Activated T-helper 17 cell treated with anti-CD3 and anti-CD28 coated beads, Interleukin-2, amount 50 U/mL, for 72 hours (primary cell): Measurements from ENCODE around the gene SKI. TPM values are rescaled to one million over a fixed set of nuclear protein-coding genes. Genes with fewer than 3 reads are reported as not detected.
"Not testable (repeated sequence)": the region's sequence is repeated elsewhere in the genome, so short reads cannot be mapped to it uniquely, and the experiment has no call there.

Experiments used
- ATAC-seq: fragments of 150-1000 bp; cut with Tn5 transposase; replicated peaks from 2 replicates; pipeline ENCODE4 v1.10.0; 2021; ENCODE audit warnings: mild to moderate bottlenecking, moderate library complexity
- H3K27ac Mint-ChIP-seq: one replicate; pipeline ENCODE4 v1.8.0; 2022; ENCODE audit warnings: mixed read lengths
- H3K27me3 Mint-ChIP-seq: one replicate; pipeline ENCODE4 v1.8.0; 2022; ENCODE audit warnings: mixed read lengths
- H3K36me3 Mint-ChIP-seq: one replicate; pipeline ENCODE4 v1.8.0; 2022; ENCODE audit warnings: low read depth, mild to moderate bottlenecking, mixed read lengths
- H3K4me1 Mint-ChIP-seq: one replicate; pipeline ENCODE4 v1.8.0; 2022; ENCODE audit warnings: mixed read lengths
- H3K4me3 Mint-ChIP-seq: one replicate; pipeline ENCODE4 v1.8.0; 2022; ENCODE audit warnings: mild to moderate bottlenecking, mixed read lengths
- H3K9me3 Mint-ChIP-seq: one replicate; pipeline ENCODE4 v1.8.0; 2022; ENCODE audit warnings: mixed read lengths
- total RNA-seq, 2 donors: library from RNA; stranded (reverse); gene quantifications; one replicate each; pipeline ENCODE4 v1.2.3, GENCODE V29; 2022

Gene SKI
- total RNA-seq, 2 donors from 2014 or later: 39.5 to 52.1 TPM

DNA sequence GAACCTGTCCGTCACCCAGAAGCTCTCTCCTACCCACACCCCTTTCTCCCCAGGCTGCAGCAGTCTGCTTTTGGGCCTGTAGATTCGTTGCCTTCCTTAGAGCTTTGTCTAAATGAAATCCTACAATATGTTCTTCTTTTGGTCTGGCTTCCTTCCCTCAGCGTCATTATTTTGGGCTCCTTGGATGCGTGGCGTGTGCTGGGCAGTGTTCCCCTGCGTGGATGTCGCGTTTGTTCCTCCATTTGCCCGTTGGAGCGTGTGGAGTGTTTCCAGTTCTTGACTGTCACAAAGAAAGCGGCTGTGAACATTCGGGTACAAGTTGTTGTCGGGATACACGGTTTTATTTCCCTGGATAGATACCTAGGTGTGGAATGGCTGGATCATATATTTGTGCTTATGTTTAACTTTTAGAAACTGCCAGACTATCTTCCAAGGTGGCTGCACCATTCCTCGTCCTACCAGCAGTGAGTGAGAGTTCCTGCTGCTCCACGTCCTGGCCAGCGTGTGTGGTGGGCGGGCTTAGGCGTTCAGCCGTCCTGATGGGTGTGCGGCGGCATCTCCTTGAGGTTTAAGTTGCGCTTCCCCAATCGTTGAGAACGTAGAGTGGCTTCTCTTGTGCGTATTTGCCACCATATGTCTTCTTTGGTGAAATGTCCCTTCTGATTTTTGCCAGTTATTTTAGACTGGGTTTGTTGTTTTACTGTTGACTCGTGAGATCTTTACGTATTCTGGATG lies 31.7 kb downstream of the SKI start:
- H3K4me1 Mint-ChIP-seq: peaks cover 26% of the 10 kb centered on the region
- peak overlapping the region; percentile 93 for H3K27ac Mint-ChIP-seq
- peaks cover 6% of the 10 kb centered on the region for H3K36me3 Mint-ChIP-seq
- ATAC-seq: no peak
- H3K9me3 Mint-ChIP-seq: no peaks in the 10 kb centered on the region
- H3K27me3 Mint-ChIP-seq: no peaks in the 10 kb centered on the region
- peak overlapping the region; percentile 76 for H3K4me3 Mint-ChIP-seq

DNA sequence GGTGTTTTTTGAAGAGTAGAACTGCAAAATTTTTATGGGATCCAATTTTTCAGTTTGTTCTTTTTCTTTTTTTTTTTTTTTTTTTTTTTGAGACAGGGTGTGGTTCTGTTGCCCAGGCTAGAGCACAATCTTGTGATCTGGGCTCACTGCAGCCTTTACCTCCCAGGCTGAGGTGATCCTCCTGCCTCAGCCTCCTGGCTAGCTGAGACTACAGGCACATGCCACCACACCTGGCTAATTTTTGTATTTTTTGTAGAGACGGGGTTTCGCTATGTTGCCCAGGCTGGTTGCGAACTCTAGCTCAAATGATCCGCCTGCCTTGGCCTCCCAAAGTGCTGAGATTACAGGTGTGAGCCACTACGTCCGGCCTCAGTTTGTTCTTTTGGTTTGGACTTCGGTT lies 32.4 kb downstream of the SKI start:
- not testable (repeated sequence) for H3K9me3 Mint-ChIP-seq

DNA sequence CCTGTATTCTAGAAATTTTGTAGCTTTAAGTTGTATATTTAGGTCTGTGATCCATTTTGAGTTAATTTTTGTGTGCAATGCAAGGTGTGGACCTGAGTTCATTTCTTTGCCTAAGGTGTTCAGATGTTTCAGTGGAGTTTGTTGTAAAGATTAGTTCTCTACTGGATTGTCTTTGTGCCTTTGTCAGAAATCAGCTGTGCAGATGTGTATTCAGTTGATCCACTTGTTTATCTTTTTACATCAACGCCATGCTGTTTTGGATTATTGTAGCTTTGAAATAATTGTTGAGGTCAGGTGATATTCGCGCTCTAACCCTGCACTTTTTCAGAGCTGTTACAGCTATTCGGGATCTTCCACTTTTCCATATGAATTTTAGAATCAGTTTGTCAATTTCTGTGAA lies 32.8 kb downstream of the SKI start:
- no peaks in the 10 kb centered on the region for H3K9me3 Mint-ChIP-seq
- H3K4me1 Mint-ChIP-seq: peaks cover 33% of the 10 kb centered on the region
- peak overlapping the region; percentile 93 for H3K27ac Mint-ChIP-seq
- H3K27me3 Mint-ChIP-seq: no peaks in the 10 kb centered on the region
- ATAC-seq: no peak
- peaks cover 6% of the 10 kb centered on the region for H3K36me3 Mint-ChIP-seq
- H3K4me3 Mint-ChIP-seq: no peak overlapping the region

More for the DNA sequence above, 32.4 kb downstream of the SKI start:
- H3K27me3 Mint-ChIP-seq, H3K36me3 Mint-ChIP-seq, ATAC-seq: not testable (repeated sequence)
- Mint-ChIP-seq H3K27ac (peak overlapping the region; percentile 93), H3K4me3 (peak overlapping the region; percentile 76), H3K4me1 (peaks cover 33% of the 10 kb centered on the region)

DNA sequence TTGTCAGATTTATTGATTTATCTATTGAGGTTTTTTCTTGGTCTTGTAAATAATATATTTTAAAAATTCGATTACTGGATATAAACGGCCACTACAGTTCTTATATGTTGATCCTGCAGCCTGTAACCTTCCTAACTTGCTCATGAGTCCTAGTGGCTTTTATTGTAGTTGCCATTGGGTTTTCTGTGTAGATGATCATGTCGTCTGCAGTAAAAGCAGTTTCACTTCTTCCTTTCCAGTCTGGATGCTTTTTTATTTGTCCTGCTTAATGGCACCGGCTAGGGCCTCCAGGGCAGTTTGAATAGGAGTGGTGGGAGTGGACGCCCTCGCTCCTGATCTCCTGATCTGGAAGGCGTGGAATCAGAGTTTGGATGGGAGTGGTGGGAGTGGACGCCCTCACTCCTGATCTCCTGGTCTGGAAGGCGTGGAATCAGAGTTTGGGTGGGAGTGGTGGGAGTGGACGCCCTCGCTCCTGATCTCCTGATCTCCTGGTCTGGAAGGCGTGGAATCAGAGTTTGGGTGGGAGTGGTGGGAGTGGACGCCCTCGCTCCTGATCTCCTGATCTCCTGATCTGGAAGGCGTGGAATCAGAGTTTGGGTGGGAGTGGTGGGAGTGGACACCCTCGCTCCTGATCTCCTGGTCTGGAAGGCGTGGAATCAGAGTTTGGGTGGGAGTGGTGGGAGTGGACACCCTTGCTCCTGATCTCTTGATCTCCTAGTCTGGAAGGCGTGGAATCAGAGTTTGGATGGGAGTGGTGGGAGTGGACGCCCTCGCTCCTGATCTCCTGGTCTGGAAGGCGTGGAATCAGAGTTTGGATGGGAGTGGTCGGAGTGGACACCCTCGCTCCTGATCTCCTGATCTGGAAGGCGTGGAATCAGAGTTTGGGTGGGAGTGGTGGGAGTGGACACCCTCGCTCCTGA lies 33.6 kb downstream of the SKI start:
- H3K27me3 Mint-ChIP-seq, H3K36me3 Mint-ChIP-seq, H3K4me3 Mint-ChIP-seq, H3K9me3 Mint-ChIP-seq, ATAC-seq: not testable (repeated sequence)
- Mint-ChIP-seq H3K27ac (peak overlapping the region; percentile 93), H3K4me1 (peaks cover 40% of the 10 kb centered on the region)

DNA sequence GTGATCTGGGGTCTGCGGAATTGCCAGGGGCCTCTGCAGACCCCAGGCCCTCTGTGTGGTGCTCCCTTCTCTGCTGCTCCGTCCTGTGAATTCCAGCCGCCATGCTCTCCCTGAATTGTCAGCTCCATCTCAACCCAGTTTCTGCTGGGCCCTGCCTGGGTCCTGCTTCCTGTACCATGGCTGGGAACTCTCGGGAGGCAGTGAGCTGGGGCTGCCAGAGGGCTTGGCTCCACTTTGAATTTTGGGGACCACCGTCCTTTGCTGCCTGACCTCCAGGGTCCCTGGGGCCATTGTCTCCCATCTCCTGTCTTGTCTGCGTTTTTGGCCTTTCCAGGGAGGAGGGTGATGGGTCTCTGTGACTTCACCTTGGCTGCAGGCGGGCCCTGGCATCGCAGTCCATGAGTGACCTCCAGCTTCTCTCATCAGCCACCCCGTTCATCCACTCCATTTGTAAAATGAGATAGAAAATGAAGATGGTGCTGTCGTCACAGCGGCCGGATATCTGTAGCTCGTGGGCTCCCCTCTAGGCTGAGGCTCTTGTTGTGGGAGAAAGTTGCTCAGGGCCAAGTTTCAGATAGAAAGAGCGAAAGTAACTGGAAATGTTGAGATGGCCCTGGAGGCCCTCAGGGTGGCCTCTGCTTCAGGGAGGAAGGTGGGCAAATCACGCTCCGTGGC lies 38.3 kb downstream of the SKI start:
- H3K4me1 Mint-ChIP-seq: peaks cover 26% of the 10 kb centered on the region
- no peak for ATAC-seq
- H3K27ac Mint-ChIP-seq: peak overlapping the region; percentile 55
- no peaks in the 10 kb centered on the region for H3K27me3 Mint-ChIP-seq
- no peaks in the 10 kb centered on the region for H3K36me3 Mint-ChIP-seq
- H3K4me3 Mint-ChIP-seq: peak overlapping the region; percentile 25
- no peaks in the 10 kb centered on the region for H3K9me3 Mint-ChIP-seq

DNA sequence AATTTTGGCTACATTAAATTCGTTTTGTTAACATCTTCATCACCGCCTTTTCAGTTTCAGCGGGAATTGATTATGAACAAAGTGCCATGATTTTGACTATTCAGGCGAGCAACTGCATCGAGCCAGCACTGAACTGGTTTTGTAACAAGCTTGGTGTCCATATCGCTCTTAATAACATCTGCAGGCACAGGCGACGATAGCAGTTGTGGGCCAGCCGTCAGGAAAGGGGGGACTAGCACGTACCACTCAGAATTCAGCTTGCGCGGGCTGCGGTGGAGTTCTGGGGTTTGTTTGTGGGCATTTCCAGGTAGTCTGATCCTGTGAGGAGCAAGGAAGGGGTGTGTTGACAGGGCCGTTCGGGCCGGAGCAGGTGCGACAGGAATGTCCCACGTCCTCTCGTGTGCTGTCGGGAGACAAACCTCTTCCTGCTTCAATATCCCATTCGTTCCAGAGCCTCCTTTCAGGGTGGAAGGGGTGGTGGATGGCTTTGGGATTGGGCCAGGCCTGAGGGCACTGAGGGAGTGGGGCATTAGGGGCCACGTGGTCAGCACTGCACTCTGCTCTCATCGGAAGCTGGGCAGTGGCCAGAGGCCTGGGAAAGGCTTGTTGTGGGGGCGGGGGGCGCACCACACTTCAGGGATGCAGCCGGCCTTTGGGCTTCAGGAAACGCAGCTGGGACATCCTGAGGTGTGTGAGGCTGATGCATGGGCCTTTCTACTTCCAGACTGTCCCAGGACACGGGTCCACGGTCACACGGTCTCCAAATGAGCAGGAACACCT lies 39.1 kb downstream of the SKI start:
- Mint-ChIP-seq H3K36me3 (no peaks in the 10 kb centered on the region), H3K27ac (peak overlapping the region; percentile 55), H3K27me3 (no peaks in the 10 kb centered on the region), H3K9me3 (no peaks in the 10 kb centered on the region), H3K4me1 (peaks cover 26% of the 10 kb centered on the region), H3K4me3 (no peak overlapping the region)
- no peak for ATAC-seq

DNA sequence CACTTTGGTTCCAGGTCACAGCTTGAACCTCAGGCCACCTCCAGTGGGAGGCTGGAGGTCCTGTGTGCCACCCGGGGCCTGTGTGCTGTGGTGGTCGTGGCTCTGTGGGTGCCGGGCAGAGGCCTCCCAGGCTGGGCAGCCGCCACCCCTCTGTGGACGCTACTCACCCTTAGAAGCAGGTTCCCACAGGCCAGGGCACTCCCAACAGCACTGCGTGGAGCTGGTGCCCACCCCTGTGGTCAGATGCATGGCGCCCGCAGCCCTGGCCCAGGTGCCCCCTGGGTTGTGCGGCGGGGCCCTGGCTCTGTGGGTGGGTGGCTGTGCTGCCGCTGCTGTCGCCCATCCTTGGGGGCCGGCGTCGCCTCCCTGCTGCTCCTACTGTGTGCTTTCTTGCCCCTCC lies 39.7 kb downstream of the SKI start:
- no peaks in the 10 kb centered on the region for H3K36me3 Mint-ChIP-seq
- H3K27ac Mint-ChIP-seq: no peak overlapping the region
- no peaks in the 10 kb centered on the region for H3K9me3 Mint-ChIP-seq
- ATAC-seq: no peak
- H3K4me3 Mint-ChIP-seq: no peak overlapping the region
- peaks cover 27% of the 10 kb centered on the region for H3K4me1 Mint-ChIP-seq
- H3K27me3 Mint-ChIP-seq: no peaks in the 10 kb centered on the region

DNA sequence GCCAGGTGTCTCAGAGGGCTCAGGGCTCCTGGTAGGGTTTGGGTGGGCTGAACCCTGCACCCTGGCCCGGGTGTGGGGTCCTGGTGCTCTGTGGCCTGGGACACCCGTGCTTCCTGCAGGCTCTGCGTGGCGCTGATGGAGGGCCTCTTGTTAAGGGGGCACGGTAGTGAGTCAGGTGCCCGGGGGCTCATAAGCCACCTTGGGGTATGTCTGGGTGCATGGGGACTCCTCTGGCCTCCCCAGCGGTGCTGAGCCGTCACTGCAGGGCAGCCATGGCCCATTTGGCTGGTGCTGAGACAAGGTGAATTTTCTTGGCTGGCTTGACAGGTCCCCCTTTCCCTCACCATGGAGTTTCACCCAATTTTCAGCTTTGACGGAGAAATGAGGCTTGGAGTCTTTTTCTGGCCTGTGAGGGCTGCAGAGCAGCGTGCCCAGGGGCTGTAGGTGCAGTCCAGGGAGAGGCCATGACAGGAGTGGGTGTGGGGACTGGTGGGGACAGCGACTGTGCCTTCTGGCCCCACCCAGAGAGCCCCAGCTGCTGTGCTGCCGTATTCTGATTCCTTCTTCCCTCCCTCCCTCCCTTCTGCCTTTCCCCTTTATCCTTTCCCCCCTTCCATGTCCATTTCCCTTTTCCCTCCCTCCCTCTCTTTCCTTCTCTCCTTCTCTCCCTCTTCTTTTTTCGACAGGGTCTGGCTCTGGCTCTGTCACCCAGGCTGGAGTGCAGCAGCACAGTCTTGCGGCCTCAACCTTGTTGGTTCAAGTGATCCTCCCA lies 40.4 kb downstream of the SKI start:
- Mint-ChIP-seq H3K4me3 (peak overlapping the region; percentile 13), H3K27ac (peak overlapping the region; percentile 58), H3K9me3 (no peaks in the 10 kb centered on the region), H3K27me3 (no peaks in the 10 kb centered on the region), H3K36me3 (no peaks in the 10 kb centered on the region), H3K4me1 (peaks cover 33% of the 10 kb centered on the region)
- no peak for ATAC-seq

DNA sequence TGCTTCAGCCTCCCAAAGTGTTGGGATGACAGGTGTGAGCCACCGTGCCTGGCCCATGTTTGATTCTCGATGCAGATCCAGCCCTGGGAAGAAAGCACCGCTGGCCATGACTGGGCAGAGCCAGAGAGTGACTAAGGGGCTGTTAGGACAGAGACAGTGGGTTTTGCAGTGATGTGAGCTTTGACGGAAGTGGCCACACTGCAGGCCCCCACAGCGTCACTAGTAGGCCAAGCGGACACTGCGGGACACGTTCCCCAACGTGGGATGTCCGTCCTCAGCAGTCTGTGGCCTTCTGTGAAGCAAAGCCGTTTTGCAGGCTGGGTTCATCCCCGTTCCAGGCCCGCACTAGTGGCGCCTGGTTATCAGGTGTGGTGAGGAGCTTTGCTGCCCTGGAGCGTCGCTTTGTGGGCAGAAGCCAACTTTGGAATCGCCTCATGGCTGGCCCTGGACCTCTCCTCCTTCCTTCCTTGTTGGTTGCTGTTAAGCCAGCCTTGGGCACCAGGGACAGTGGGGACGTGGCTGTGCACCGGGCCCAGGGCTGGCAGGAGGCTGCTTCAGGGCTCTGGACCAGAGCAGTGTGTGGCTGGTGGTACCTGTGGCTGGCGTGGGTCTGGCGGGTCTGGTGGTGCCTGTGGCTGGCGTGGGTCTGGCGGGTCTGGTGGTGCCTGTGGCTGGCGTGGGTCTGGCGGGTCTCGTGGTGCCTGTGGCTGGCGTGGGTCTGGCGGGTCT lies 41.2 kb downstream of the SKI start:
- H3K27me3 Mint-ChIP-seq: no peaks in the 10 kb centered on the region
- no peaks in the 10 kb centered on the region for H3K36me3 Mint-ChIP-seq
- peak overlapping the region; percentile 58 for H3K27ac Mint-ChIP-seq
- no peak for ATAC-seq
- peaks cover 33% of the 10 kb centered on the region for H3K4me1 Mint-ChIP-seq
- H3K4me3 Mint-ChIP-seq: peak overlapping the region; percentile 13
- H3K9me3 Mint-ChIP-seq: no peaks in the 10 kb centered on the region

DNA sequence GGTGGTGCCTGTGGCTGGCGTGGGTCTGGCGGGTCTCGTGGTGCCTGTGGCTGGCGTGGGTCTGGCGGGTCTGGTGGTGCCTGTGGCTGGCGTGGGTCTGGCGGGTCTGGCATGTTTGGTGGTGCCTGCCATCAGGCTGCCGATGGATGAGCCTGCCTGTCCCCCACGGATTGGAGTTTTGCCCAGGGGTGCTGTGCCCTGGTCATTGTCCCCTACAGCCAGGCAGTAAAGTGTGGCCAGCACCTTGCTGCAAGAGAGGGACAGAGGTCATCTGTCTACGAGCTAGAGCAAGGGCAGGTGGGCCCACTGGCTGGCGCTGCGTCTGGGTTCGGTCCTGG lies 41.8 kb downstream of the SKI start:
- H3K36me3 Mint-ChIP-seq: no peaks in the 10 kb centered on the region
- H3K27me3 Mint-ChIP-seq: no peaks in the 10 kb centered on the region
- H3K9me3 Mint-ChIP-seq: no peaks in the 10 kb centered on the region
- H3K27ac Mint-ChIP-seq: no peak overlapping the region
- H3K4me1 Mint-ChIP-seq: peaks cover 30% of the 10 kb centered on the region
- no peak overlapping the region for H3K4me3 Mint-ChIP-seq
- ATAC-seq: no peak

DNA sequence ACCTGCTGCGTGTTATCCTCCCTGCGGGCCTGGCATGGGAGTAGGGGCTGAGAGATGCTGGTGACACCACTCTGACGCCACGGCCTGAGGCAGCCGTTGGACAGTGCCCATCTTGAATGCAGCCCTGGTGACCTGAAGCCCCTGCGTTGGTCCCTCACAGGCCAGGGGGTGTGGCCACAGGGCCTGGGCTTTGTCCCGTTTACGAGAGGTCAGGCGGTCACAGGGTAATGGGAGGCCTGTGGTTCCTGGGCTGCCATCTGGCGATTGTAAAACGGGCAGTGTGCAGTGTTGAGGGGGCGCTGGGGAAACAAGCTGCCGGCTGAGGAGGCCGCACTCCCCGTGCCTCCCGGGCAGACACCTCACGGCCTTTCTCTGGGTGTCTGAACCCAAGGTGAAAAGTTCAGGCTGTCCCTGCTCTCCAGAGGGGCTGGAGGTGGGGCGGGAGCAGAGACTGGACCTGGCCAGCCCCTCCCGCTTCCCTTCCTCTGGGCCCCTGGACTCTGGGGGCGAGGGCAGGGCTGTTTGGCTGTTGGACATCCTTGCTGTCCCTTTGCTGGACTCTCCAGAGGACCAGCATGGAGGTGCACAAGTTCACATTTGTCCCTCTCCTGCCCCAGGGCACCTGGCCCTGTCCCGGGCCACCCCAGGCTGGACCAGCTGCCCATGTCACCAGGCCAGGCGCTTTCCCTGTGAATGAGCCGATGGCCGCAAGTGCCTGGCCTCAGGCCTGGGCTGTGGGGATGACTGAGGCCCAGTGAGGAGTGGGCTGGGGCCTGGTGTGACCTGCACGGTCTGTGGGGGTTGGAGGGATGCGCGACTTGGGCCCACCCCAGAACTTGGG lies 42.4 kb downstream of the SKI start:
- Mint-ChIP-seq H3K27me3 (no peaks in the 10 kb centered on the region), H3K4me3 (no peak overlapping the region), H3K36me3 (no peaks in the 10 kb centered on the region), H3K27ac (no peak overlapping the region), H3K9me3 (no peaks in the 10 kb centered on the region), H3K4me1 (peaks cover 24% of the 10 kb centered on the region)
- no peak for ATAC-seq

DNA sequence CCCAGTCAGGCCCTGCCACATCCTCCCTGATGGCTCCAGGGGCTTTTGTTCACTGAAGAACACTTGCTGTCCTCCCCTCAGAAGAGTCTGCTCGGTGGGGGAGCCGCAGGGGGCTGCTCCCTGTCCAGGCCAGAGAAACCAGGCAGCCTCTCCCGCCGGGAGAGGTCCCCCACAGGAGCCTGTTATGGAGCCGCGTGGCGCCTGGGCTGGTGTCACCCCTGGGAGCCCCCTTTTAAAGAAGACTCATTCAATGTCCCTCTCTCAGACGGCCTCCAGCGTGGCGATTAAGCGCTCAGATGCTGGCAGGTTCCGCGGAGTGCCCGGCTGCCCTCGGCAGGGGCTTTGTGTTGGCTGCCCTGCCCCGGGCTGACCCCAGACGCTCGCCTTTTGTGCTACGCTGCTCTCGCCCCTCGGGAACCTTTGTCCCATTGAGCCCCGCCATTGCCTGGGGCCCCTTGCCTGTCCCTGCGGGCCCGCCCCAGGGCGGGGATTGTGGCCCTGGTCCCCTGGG lies 43.1 kb downstream of the SKI start:
- Mint-ChIP-seq H3K4me3 (no peak overlapping the region), H3K27ac (no peak overlapping the region), H3K9me3 (no peaks in the 10 kb centered on the region), H3K36me3 (no peaks in the 10 kb centered on the region), H3K4me1 (peaks cover 22% of the 10 kb centered on the region), H3K27me3 (no peaks in the 10 kb centered on the region)
- no peak for ATAC-seq
